Keratinocyte (primary cell): ENCODE data around the gene PRKCE.

ENCODE experiments used
- EZH2 ChIP-seq: IDR thresholded peaks from one replicate; pipeline ENCODE4 v1.6.1; 2012; ENCODE audit warnings: inconsistent platforms, mild to moderate bottlenecking, low read length, moderate library complexity
- TF ChIP-seq, protein P1 (sequence below), 3 experiments: IDR thresholded peaks in 1 of 3; conservative IDR thresholded peaks in 1 of 3; optimal IDR thresholded peaks in 1 of 3; 2 replicates in 2 of 3; 3 replicates in 1 of 3; pipeline versions ENCODE3 to v1.5.1; 2011; ENCODE audit warnings: low read length in 3 of 3, mild to moderate bottlenecking in 3 of 3, moderate library complexity in 2 of 3, control low read depth in 1 of 3, inconsistent platforms in 1 of 3; ENCODE audit not compliant: insufficient read depth in 2 of 3; ENCODE audit errors: extremely low read depth in 1 of 3

DNA sequence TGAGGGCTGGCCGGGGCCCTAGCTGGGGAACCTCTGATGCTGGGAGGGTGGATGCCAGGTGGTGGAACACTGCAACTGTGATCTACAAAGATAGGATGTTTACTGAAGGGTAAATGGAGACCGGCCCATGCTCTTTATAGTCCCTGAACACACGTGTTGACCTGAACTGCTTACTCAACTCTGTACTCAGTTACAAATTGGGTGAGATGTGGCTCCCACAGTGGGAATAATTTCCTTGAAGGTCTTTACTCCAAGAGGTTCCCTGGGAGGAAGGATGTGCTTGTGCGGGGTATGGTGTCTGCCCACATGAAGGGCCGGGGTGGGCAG, 254.1 kb downstream of the PRKCE start:
- TF ChIP-seq, protein P1, sequence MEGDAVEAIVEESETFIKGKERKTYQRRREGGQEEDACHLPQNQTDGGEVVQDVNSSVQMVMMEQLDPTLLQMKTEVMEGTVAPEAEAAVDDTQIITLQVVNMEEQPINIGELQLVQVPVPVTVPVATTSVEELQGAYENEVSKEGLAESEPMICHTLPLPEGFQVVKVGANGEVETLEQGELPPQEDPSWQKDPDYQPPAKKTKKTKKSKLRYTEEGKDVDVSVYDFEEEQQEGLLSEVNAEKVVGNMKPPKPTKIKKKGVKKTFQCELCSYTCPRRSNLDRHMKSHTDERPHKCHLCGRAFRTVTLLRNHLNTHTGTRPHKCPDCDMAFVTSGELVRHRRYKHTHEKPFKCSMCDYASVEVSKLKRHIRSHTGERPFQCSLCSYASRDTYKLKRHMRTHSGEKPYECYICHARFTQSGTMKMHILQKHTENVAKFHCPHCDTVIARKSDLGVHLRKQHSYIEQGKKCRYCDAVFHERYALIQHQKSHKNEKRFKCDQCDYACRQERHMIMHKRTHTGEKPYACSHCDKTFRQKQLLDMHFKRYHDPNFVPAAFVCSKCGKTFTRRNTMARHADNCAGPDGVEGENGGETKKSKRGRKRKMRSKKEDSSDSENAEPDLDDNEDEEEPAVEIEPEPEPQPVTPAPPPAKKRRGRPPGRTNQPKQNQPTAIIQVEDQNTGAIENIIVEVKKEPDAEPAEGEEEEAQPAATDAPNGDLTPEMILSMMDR (optimal IDR thresholded peaks at IDR 0.05 in 1 of 3, IDR thresholded peaks at IDR 0.05 in 1 of 3, conservative IDR thresholded peaks at IDR 0.05 in 1 of 3; ENCODE audit: extremely low read depth in 1 of 3, insufficient read depth in 2 of 3, low read length in 3 of 3), result no peak
- TF ChIP-seq EZH2, result no peak
